ENCODE results near the gene CASP8. TPM values are rescaled to one million over a fixed set of nuclear protein-coding genes. Genes with fewer than 3 reads are reported as not detected.
A peak's percentile ranks its signal among the peaks of the same experiment; 100 is the strongest.

Gene CASP8
- total RNA-seq, 1 donor from 2014 or later: 14.4 TPM

DNA sequence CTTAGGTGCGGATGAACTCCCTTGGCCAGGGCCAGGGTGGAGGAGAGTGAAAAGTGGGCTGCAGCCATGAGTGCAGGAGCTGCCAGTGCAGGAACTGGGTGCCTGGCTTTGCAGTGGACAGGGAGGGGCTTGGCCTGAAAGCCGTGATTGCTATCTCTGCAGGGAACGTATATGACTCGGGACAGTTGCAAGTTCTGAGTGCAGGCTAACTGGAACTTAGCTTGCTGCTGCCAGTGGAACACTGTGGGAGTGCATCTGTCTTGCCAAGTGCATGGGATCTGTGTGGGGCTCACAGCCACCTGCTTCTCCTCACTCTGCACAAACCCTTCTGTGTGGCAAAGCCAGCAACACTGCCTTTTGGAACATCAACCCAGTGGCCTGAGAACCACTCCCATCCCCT is 59.9 kb downstream of the CASP8 start:
- no peak overlapping the region for H3K4me3 Mint-ChIP-seq (ENCODE audit: unreplicated experiment)
- no peaks in the 10 kb centered on the region for H3K27me3 ChIP-seq (ENCODE audit: insufficient read depth, low read length)
- H4K20me1 ChIP-seq (ENCODE audit: insufficient read depth, low read length): no peaks in the 10 kb centered on the region
- no peak overlapping the region for H3K27ac ChIP-seq (ENCODE audit: low read depth, low read length)
- H3K79me2 ChIP-seq (ENCODE audit: insufficient read depth, low read length): no peaks in the 10 kb centered on the region
- FAIRE-seq (no peak), DNase-seq (ENCODE audit: low read depth) (no peak)
- H3K36me3 ChIP-seq (ENCODE audit: insufficient read depth, low read length): no peaks in the 10 kb centered on the region
- no peaks in the 10 kb centered on the region for H3K27me3 Mint-ChIP-seq (ENCODE audit: low read depth, unreplicated experiment)
- H3K36me3 Mint-ChIP-seq (ENCODE audit: low read depth, unreplicated experiment): peaks cover 31% of the 10 kb centered on the region
- H3K27ac Mint-ChIP-seq (ENCODE audit: unreplicated experiment): no peak overlapping the region
- TF ChIP-seq, protein P1, sequence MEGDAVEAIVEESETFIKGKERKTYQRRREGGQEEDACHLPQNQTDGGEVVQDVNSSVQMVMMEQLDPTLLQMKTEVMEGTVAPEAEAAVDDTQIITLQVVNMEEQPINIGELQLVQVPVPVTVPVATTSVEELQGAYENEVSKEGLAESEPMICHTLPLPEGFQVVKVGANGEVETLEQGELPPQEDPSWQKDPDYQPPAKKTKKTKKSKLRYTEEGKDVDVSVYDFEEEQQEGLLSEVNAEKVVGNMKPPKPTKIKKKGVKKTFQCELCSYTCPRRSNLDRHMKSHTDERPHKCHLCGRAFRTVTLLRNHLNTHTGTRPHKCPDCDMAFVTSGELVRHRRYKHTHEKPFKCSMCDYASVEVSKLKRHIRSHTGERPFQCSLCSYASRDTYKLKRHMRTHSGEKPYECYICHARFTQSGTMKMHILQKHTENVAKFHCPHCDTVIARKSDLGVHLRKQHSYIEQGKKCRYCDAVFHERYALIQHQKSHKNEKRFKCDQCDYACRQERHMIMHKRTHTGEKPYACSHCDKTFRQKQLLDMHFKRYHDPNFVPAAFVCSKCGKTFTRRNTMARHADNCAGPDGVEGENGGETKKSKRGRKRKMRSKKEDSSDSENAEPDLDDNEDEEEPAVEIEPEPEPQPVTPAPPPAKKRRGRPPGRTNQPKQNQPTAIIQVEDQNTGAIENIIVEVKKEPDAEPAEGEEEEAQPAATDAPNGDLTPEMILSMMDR (IDR thresholded peaks at IDR 0.05; ENCODE audit: insufficient read depth, low read depth, low read length): no peak
- no peak for TF ChIP-seq EZH2 (IDR thresholded peaks at IDR 0.05; ENCODE audit: insufficient read depth, low read length)
- H3K4me1 Mint-ChIP-seq (ENCODE audit: low read depth, unreplicated experiment): peaks cover 12% of the 10 kb centered on the region
- no peaks in the 10 kb centered on the region for H3K9me3 ChIP-seq (ENCODE audit: insufficient read depth, low read depth, low read length)
- no peak overlapping the region for H3K9ac ChIP-seq (ENCODE audit: low read length)
- no peak overlapping the region for H3K4me2 ChIP-seq (ENCODE audit: low read length)
- H2AFZ ChIP-seq (ENCODE audit: low read depth, low read length): no peak overlapping the region
- H3K9me3 Mint-ChIP-seq (ENCODE audit: unreplicated experiment): peaks cover 22% of the 10 kb centered on the region
- no peaks in the 10 kb centered on the region for H3K4me1 ChIP-seq (ENCODE audit: insufficient read depth, low read length)
- H3K4me3 ChIP-seq (ENCODE audit: insufficient read depth, low read depth, low read length): no peak overlapping the region

DNA sequence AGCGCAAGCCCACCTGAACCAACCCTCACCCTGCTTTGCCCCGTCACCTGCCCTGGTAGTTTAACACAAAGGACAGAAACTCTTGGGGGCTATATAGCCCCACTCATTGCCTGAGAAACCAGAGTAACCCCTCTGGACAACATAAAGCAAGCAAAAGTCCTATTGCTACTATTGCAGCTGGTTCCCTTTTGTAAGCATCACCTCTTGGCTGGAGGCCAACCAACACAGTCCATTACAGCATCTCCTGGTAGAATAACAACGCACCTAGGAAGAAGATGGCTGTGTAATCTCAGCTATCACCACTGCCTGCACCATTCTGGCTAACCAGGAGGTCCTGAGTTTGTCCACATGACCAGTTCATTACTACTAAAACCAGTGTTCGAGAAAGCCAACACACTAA is 60.4 kb downstream of the CASP8 start:
- no peaks in the 10 kb centered on the region for H4K20me1 ChIP-seq (ENCODE audit: insufficient read depth, low read length)
- H3K79me2 ChIP-seq (ENCODE audit: insufficient read depth, low read length): no peaks in the 10 kb centered on the region
- H3K27me3 Mint-ChIP-seq (ENCODE audit: low read depth, unreplicated experiment): no peaks in the 10 kb centered on the region
- no peaks in the 10 kb centered on the region for H3K4me1 ChIP-seq (ENCODE audit: insufficient read depth, low read length)
- H3K36me3 Mint-ChIP-seq (ENCODE audit: low read depth, unreplicated experiment): peaks cover 28% of the 10 kb centered on the region
- H3K27ac Mint-ChIP-seq (ENCODE audit: unreplicated experiment): no peak overlapping the region
- no peak overlapping the region for H3K27ac ChIP-seq (ENCODE audit: low read depth, low read length)
- H2AFZ ChIP-seq (ENCODE audit: low read depth, low read length): no peak overlapping the region
- TF ChIP-seq, protein P1 (IDR thresholded peaks at IDR 0.05; ENCODE audit: insufficient read depth, low read depth, low read length): no peak
- TF ChIP-seq EZH2 (IDR thresholded peaks at IDR 0.05; ENCODE audit: insufficient read depth, low read length): no peak
- peaks cover 20% of the 10 kb centered on the region for H3K9me3 Mint-ChIP-seq (ENCODE audit: unreplicated experiment)
- H3K27me3 ChIP-seq (ENCODE audit: insufficient read depth, low read length): no peaks in the 10 kb centered on the region
- DNase-seq (ENCODE audit: low read depth) (no peak), FAIRE-seq (no peak)
- H3K36me3 ChIP-seq (ENCODE audit: insufficient read depth, low read length): no peaks in the 10 kb centered on the region
- no peak overlapping the region for H3K4me3 ChIP-seq (ENCODE audit: insufficient read depth, low read depth, low read length)
- H3K9ac ChIP-seq (ENCODE audit: low read length): no peak overlapping the region
- no peak overlapping the region for H3K4me2 ChIP-seq (ENCODE audit: low read length)
- no peaks in the 10 kb centered on the region for H3K9me3 ChIP-seq (ENCODE audit: insufficient read depth, low read depth, low read length)
- peaks cover 12% of the 10 kb centered on the region for H3K4me1 Mint-ChIP-seq (ENCODE audit: low read depth, unreplicated experiment)
- no peak overlapping the region for H3K4me3 Mint-ChIP-seq (ENCODE audit: unreplicated experiment)

DNA sequence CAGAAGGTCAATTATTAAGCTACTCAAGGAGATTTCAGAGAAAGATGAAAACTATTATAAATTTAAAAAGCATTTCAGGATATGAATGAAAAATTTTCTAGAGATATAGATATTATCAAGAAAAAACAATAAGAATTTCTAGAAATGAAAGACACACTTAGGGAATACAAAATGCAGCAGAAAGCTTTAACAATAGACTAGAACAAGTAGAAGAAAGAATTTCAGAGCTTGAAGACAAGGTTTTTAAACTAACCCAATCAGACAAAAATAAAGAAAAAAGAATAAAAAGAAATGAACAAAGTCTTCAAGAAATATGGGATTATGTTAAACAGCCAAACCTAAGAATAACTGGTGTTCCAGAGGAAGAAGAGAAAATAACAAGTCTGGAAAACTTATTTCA is 62.4 kb downstream of the CASP8 start:
- Histone ChIP-seq H3K4me2 (ENCODE audit: low read length) (no peak overlapping the region), H3K4me1 (ENCODE audit: insufficient read depth, low read length) (no peaks in the 10 kb centered on the region), H2AFZ (ENCODE audit: low read depth, low read length) (no peak overlapping the region), H3K79me2 (ENCODE audit: insufficient read depth, low read length) (no peaks in the 10 kb centered on the region), H4K20me1 (ENCODE audit: insufficient read depth, low read length) (no peaks in the 10 kb centered on the region), H3K27me3 (ENCODE audit: insufficient read depth, low read length) (no peaks in the 10 kb centered on the region), H3K9me3 (ENCODE audit: insufficient read depth, low read depth, low read length) (no peaks in the 10 kb centered on the region), H3K4me3 (ENCODE audit: insufficient read depth, low read depth, low read length) (no peak overlapping the region), H3K9ac (ENCODE audit: low read length) (no peak overlapping the region), H3K36me3 (ENCODE audit: insufficient read depth, low read length) (no peaks in the 10 kb centered on the region), H3K27ac (ENCODE audit: low read depth, low read length) (no peak overlapping the region)
- H3K36me3 Mint-ChIP-seq (ENCODE audit: low read depth, unreplicated experiment): peaks cover 33% of the 10 kb centered on the region
- DNase-seq (ENCODE audit: low read depth): no peak
- no peak for FAIRE-seq
- no peaks in the 10 kb centered on the region for H3K27me3 Mint-ChIP-seq (ENCODE audit: low read depth, unreplicated experiment)
- peak overlapping the region; percentile 21 for H3K4me3 Mint-ChIP-seq (ENCODE audit: unreplicated experiment)
- H3K9me3 Mint-ChIP-seq (ENCODE audit: unreplicated experiment): peaks cover 30% of the 10 kb centered on the region
- TF ChIP-seq EZH2 (IDR thresholded peaks at IDR 0.05; ENCODE audit: insufficient read depth, low read length): no peak
- TF ChIP-seq, protein P1 (IDR thresholded peaks at IDR 0.05; ENCODE audit: insufficient read depth, low read depth, low read length): no peak
- peaks cover 12% of the 10 kb centered on the region for H3K4me1 Mint-ChIP-seq (ENCODE audit: low read depth, unreplicated experiment)
- no peak overlapping the region for H3K27ac Mint-ChIP-seq (ENCODE audit: unreplicated experiment)

Measured in astrocyte (in vitro differentiated cells and primary cell).